Ascending aorta (tissue), 2 donors: Measurements from ENCODE around the gene PLA2G4F. TPM values are rescaled to one million over a fixed set of nuclear protein-coding genes. Genes with fewer than 3 reads are reported as not detected.

Experiments used
- DNase-seq, 2 donors: peaks; one replicate each; pipeline ENCODE4 v3.0.0-alpha.2; 2019; ENCODE audit warnings: low spot score in 2 of 2
- H3K27ac ChIP-seq, 2 donors: fragments of 200-600 bp; sonication (generic); one replicate each; pipeline ENCODE4 v1.5.1; 2016 to 2017; ENCODE audit warnings: mild to moderate bottlenecking in 1 of 2
- H3K27me3 ChIP-seq: fragments of 200-600 bp; sonication (generic); one replicate; pipeline ENCODE4 v1.5.1; 2017
- H3K36me3 ChIP-seq, 2 donors: fragments of 200-600 bp; sonication (generic); one replicate each; pipeline ENCODE4 v1.5.1; 2016
- H3K4me1 ChIP-seq, 2 donors: fragments of 200-600 bp; sonication (generic); one replicate each; pipeline ENCODE4 v1.5.1; 2016 to 2017; ENCODE audit warnings: mild to moderate bottlenecking in 1 of 2
- H3K4me3 ChIP-seq, 2 donors: fragments of 200-600 bp; sonication (generic); one replicate each; pipeline ENCODE4 v1.5.1; 2016 to 2017; ENCODE audit warnings: mild to moderate bottlenecking in 1 of 2
- H3K9me3 ChIP-seq, 2 donors: fragments of 200-600 bp; sonication (generic); one replicate each; pipeline ENCODE4 v1.5.1; 2016
- CTCF ChIP-seq, 3 experiments: fragments of 200-600 bp in 2 of 3; fragments of 450-650 bp in 1 of 3; sonication (generic) in 2 of 3; IDR thresholded peaks; one replicate each; pipeline ENCODE4 v1.5.1; 2016 to 2019; ENCODE audit warnings: antibody characterized with exemption in 3 of 3, mild to moderate bottlenecking in 1 of 3, moderate library complexity in 1 of 3
- intact Hi-C: fragments of 100-400 bp; cut with DNase I; formaldehyde crosslinking; loops from one replicate; pipeline ENCODE4 v1.15.1; 2023
- total RNA-seq: library from RNA; depleted of rRNA; stranded (reverse); fragments of >200 nt; gene quantifications from one replicate; pipeline ENCODE4 v1.1.0, GENCODE V29; 2016

The PLA2G4F gene
- total RNA-seq, 1 donor from 2014 or later: not detected

DNA sequence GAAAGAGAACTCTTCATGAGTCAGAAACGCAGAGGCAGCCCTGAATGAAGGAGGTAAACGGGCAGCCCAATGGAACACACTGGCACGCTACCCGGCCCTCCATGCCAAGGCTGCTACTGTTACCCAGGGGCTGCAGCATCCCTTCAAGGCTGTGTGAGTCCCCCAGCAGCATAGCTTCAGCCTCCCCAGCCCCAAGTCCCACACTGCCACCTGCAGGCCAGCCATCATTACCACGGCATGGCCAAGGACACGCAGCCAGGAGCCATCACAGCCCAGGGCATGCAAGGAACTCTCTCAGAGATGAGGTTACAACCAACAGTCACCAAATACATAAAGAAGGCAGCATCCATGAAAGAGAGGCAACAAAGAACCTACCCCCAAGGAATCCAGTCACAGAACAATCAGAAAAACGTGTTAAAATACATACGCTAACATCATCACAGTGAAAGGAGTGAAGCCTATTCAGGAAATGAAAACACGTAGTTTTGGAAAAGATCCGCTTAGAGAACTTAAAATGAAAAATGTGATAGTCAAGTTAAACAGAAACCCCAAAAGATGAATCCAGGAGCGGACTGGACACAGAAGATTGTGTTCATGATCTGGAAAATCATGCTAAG lies 22.4 kb downstream of the PLA2G4F start:
- no peaks in the 10 kb centered on the region for H3K27me3 ChIP-seq
- no peak overlapping the region for H3K27ac ChIP-seq
- TF ChIP-seq CTCF (IDR thresholded peaks at IDR 0.05): peak in 2 of 3 experiments; percentile 9 to 21
- no peaks in the 10 kb centered on the region for H3K36me3 ChIP-seq
- H3K4me3 ChIP-seq: no peak overlapping the region
- H3K4me1 ChIP-seq: no peaks in the 10 kb centered on the region
- intact Hi-C loops: no loop called here
- peak in 1 of 2 donors; percentile 58 for DNase-seq
- no peaks in the 10 kb centered on the region for H3K9me3 ChIP-seq

GRCh38 chr15:42133356-42133755 lies 23.1 kb downstream of the PLA2G4F start:
- Histone ChIP-seq H3K4me3 (no peak overlapping the region), H3K4me1 (no peaks in the 10 kb centered on the region), H3K27me3 (no peaks in the 10 kb centered on the region), H3K9me3 (no peaks in the 10 kb centered on the region), H3K36me3 (no peaks in the 10 kb centered on the region), H3K27ac (no peak overlapping the region)
- intact Hi-C loops: no loop called here
- no peak for TF ChIP-seq CTCF (IDR thresholded peaks at IDR 0.05)
- peak in 1 of 2 donors; percentile 42 for DNase-seq

DNA sequence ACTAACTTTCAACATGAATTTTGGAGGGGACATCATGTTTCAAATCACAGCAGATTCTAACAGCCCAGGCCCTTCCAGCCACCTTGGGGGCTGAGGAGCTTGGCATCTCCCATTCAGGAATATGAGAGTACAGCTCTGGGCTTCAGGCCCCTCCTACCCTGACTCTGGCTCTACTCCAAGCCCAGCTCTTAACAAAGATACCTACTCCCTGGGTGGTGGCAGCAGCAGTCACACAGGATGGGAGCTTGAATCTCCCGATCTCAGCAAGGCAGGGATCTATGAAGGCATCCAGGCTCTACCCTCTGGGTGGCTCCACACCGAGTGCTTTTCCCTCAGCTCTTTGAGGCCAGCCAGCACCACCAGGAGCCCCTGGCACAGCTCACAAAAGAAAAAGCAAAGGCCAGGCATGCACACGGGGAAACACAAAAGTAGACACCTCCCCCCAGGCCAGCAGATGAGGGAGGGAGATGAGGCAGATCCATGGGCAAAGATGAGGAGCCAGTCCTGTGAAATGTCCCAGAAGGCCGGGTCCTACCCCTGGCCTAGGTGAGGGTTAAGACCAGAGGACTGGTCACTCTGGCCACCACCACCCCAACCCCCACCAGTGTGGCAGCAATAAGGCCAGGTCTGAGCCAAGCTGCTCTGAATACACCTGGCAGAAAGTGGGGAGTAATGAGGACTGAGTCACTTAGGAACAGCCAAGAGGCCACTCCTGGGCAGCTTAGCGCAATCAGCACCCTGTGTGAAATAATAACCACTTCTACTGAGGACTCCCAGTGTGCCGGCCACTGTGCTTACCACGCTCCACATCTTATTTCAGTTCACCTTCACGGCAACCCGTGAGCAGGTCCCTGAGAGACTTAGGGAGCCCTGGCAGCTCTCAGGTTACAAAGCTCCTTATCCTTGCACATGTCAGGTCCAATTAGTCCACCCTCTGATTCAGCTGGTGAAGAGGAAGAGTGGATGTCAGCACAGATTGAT lies 24.3 kb downstream of the PLA2G4F start:
- no peaks in the 10 kb centered on the region for H3K27me3 ChIP-seq
- no peak for TF ChIP-seq CTCF (IDR thresholded peaks at IDR 0.05)
- intact Hi-C loops: no loop called here
- H3K36me3 ChIP-seq: no peaks in the 10 kb centered on the region
- no peaks in the 10 kb centered on the region for H3K9me3 ChIP-seq
- DNase-seq: peak in 1 of 2 donors; percentile 28
- H3K4me1 ChIP-seq: no peaks in the 10 kb centered on the region
- no peak overlapping the region for H3K4me3 ChIP-seq
- no peak overlapping the region for H3K27ac ChIP-seq

DNA sequence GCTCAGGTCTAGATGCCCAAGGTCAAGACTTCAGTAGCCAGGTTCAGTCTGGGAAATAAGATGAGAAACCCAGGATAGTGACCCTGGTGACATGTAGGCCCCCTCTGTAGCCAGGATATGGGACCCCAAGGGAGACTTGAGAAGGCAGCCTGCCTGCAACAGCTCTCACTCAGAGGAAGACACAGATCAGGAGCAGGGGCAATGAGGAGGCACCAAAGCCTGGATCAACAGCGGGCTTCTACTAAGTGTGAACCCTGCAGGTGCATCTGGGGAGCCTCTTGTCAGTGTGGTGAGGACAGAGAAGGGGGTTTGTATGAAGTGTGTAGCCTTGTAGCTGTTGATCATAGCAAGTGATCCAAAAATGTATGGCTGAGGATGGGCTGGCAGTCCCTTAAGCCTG lies 25.4 kb downstream of the PLA2G4F start:
- TF ChIP-seq CTCF (IDR thresholded peaks at IDR 0.05): no peak

GRCh38 chr15:42130246-42130986 lies 26.0 kb downstream of the PLA2G4F start:
- TF ChIP-seq CTCF (IDR thresholded peaks at IDR 0.05): no peak
- peak in 1 of 2 donors; percentile 39 for DNase-seq
- H3K27me3 ChIP-seq: no peaks in the 10 kb centered on the region

More for the DNA sequence above, 25.4 kb downstream of the PLA2G4F start:
- Histone ChIP-seq H3K36me3 (no peaks in the 10 kb centered on the region), H3K9me3 (no peaks in the 10 kb centered on the region), H3K4me3 (no peak overlapping the region), H3K27me3 (no peaks in the 10 kb centered on the region), H3K27ac (no peak overlapping the region), H3K4me1 (no peaks in the 10 kb centered on the region)
- no peak for DNase-seq
- intact Hi-C loops: no loop called here

More at GRCh38 chr15:42130246-42130986, 26.0 kb downstream of the PLA2G4F start:
- intact Hi-C loops: no loop called here
- H3K4me1 ChIP-seq: no peaks in the 10 kb centered on the region
- H3K9me3 ChIP-seq: no peaks in the 10 kb centered on the region
- H3K27ac ChIP-seq: no peak overlapping the region
- no peaks in the 10 kb centered on the region for H3K36me3 ChIP-seq
- H3K4me3 ChIP-seq: no peak overlapping the region
